ENCODE data around the gene UMAD1.

The UMAD1 gene

DNA sequence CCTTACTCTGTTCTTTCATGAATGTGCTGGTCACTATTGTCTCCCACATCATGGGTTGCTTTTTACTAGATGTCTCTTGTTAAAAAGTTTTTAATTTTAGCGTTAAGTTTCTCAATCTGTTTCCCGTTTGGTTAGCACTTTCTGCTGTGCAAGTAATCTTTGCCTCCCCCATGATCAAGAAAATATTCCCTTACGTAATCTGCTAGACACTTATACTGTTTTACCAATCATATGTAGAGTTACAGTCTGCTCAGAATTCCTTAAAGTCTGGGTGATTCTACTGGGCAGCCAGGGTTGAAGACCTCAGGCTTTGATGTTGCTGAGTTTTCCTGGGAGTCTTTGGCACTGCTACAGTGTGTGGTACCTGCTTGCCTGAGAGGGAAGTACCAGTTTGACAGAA, 116.0 kb downstream of the UMAD1 start:
- DNase-seq (ENCODE audit: low read depth), result no peak
- TF ChIP-seq, protein P1, sequence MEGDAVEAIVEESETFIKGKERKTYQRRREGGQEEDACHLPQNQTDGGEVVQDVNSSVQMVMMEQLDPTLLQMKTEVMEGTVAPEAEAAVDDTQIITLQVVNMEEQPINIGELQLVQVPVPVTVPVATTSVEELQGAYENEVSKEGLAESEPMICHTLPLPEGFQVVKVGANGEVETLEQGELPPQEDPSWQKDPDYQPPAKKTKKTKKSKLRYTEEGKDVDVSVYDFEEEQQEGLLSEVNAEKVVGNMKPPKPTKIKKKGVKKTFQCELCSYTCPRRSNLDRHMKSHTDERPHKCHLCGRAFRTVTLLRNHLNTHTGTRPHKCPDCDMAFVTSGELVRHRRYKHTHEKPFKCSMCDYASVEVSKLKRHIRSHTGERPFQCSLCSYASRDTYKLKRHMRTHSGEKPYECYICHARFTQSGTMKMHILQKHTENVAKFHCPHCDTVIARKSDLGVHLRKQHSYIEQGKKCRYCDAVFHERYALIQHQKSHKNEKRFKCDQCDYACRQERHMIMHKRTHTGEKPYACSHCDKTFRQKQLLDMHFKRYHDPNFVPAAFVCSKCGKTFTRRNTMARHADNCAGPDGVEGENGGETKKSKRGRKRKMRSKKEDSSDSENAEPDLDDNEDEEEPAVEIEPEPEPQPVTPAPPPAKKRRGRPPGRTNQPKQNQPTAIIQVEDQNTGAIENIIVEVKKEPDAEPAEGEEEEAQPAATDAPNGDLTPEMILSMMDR (conservative IDR thresholded peaks at IDR 0.05; ENCODE audit: low read depth, low read length), result no peak
- no peak overlapping the region for H3K4me3 ChIP-seq (ENCODE audit: low read depth, low read length)

GRCh38 chr7:7757576-7757975, 117.0 kb downstream of the UMAD1 start:
- TF ChIP-seq, protein P1 (conservative IDR thresholded peaks at IDR 0.05; ENCODE audit: low read depth, low read length), result no peak
- DNase-seq (ENCODE audit: low read depth), result no peak

DNA sequence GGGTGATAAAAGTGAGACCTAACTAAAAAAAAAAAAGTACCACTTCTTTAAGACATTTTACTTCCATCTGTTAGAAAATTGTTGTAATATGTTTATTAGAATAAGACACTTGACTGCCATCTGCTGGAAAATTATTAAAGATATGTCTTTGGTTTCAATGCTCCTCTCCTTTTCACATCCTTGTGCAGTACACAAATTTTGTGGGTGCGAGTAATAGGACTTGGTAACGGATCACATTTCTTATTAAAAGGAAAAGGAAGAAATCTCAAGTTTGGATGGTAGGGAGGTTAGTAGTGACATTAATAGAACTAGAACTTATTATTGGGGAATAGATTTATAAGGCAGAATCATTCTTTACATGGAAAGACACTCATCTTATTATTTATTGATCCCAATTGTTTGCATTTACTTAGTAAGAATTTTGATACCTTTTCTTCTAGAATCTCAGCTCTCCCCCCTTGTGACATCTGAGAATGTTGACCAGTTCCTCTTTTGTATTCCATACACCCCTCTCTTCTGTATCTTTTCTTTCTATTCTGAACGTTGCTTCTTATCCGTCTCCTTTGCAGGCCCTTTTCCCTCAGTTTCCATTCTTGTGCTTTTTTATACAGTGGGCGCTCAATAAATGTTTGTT, 120.9 kb downstream of the UMAD1 start:
- H3K4me3 ChIP-seq (ENCODE audit: low read depth, low read length), result no peak overlapping the region
- TF ChIP-seq, protein P1 (conservative IDR thresholded peaks at IDR 0.05; ENCODE audit: low read depth, low read length), result peak; percentile 40
- peak; percentile 82 for DNase-seq (ENCODE audit: low read depth)

More at GRCh38 chr7:7757576-7757975, 117.0 kb downstream of the UMAD1 start:
- no peak overlapping the region for H3K4me3 ChIP-seq (ENCODE audit: low read depth, low read length)

DNA sequence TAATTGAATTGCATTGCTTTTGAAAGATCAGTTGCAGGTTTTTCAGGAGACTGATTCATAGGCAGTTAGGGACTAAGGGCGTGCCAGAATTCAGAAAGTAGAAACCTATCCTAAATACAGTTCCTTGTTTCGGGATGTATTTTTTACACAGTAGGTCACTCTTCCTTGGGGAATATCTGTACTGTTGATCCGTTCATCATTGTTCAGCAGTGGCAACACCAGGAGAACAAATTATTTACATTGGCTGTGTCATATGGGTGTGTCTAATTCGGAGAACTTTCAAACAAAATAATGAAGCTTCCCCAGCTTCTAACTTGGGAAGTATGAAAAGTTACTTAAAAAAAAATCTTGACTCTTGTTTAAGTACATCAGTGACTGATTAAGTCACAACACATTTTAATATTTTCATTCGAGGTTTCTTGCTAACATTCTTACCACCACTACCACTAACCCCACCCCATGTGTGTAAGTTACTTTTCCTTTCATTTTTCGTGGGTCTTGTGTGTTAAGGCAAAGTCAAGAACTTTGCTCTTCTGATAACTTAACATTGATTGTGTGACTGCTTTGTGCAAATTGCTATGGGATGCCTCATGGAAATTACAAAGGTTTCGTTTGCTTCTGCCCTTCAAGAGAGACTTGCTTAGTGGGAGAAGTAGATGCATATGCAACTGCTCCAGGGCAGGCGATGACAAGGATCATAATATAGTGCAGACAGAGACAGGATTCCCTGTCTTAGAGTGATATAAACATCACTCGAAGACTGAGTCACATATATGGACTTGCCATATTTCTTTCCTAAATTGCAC, 121.6 kb downstream of the UMAD1 start:
- peak overlapping the region; percentile 53 for H3K4me3 ChIP-seq (ENCODE audit: low read depth, low read length)
- TF ChIP-seq, protein P1 (conservative IDR thresholded peaks at IDR 0.05; ENCODE audit: low read depth, low read length), result no peak
- peak; percentile 78 for DNase-seq (ENCODE audit: low read depth)

- H3K4me3 ChIP-seq (ENCODE audit: low read depth, low read length), result no peak overlapping the region
- no peak for DNase-seq (ENCODE audit: low read depth)
- TF ChIP-seq, protein P1 (conservative IDR thresholded peaks at IDR 0.05; ENCODE audit: low read depth, low read length), result no peak
Observed at GRCh38 chr7:7764520-7765396, 124.2 kb downstream of the UMAD1 start.

GRCh38 chr7:7765422-7765821, 124.9 kb downstream of the UMAD1 start:
- no peak overlapping the region for H3K4me3 ChIP-seq (ENCODE audit: low read depth, low read length)
- TF ChIP-seq, protein P1 (conservative IDR thresholded peaks at IDR 0.05; ENCODE audit: low read depth, low read length), result no peak
- DNase-seq (ENCODE audit: low read depth), result no peak

Data from choroid plexus epithelial cell (primary cell).